HG03135 (cell line): ENCODE results near the gene SND1.

Experiments used
- ATAC-seq: cut with Tn5 transposase; IDR thresholded peaks from one replicate; pipeline ENCODE4 v1.9.1; 2021; ENCODE audit warnings: mild to moderate bottlenecking, moderate library complexity; ENCODE audit not compliant: unreplicated experiment

The SND1 gene

GRCh38 chr7:127798023-127798422, 146.0 kb downstream of the SND1 start:
- no peak for ATAC-seq

GRCh38 chr7:127798769-127799372, 146.9 kb downstream of the SND1 start:
- ATAC-seq = no peak

- ATAC-seq = no peak
Observed at GRCh38 chr7:127799535-127800305, 147.7 kb downstream of the SND1 start.

- no peak for ATAC-seq
Observed at GRCh38 chr7:127802845-127803244, 150.9 kb downstream of the SND1 start.

GRCh38 chr7:127803626-127804025, 151.6 kb downstream of the SND1 start:
- no peak for ATAC-seq

- no peak for ATAC-seq
Observed at GRCh38 chr7:127807340-127807739, 155.3 kb downstream of the SND1 start.

- ATAC-seq = no peak
Observed at GRCh38 chr7:127807829-127808228, 155.8 kb downstream of the SND1 start.

- no peak for ATAC-seq
Observed at GRCh38 chr7:127809261-127809702, 157.3 kb downstream of the SND1 start.

- no peak for ATAC-seq
Observed at GRCh38 chr7:127810113-127810512, 158.1 kb downstream of the SND1 start.

GRCh38 chr7:127810696-127811660, 159.0 kb downstream of the SND1 start:
- no peak for ATAC-seq

- no peak for ATAC-seq
Observed at GRCh38 chr7:127812540-127812939, 160.5 kb downstream of the SND1 start.

GRCh38 chr7:127813991-127814541, 162.1 kb downstream of the SND1 start:
- ATAC-seq = no peak

- no peak for ATAC-seq
Observed at GRCh38 chr7:127815631-127816145, 163.7 kb downstream of the SND1 start.

- no peak for ATAC-seq
Observed at GRCh38 chr7:127816354-127817190, 164.6 kb downstream of the SND1 start.

GRCh38 chr7:127817466-127817865, 165.5 kb downstream of the SND1 start:
- no peak for ATAC-seq

- no peak for ATAC-seq
Observed at GRCh38 chr7:127818306-127818705, 166.3 kb downstream of the SND1 start.

- ATAC-seq = no peak
Observed at GRCh38 chr7:127819975-127820731, 168.2 kb downstream of the SND1 start.

GRCh38 chr7:127820732-127821085, 168.7 kb downstream of the SND1 start:
- ATAC-seq = no peak

- no peak for ATAC-seq
Observed at GRCh38 chr7:127821146-127821545, 169.2 kb downstream of the SND1 start.
